Large intestine (tissue), 3 donors: ENCODE data around the gene CEP20. TPM values are rescaled to one million over a fixed set of nuclear protein-coding genes. Genes with fewer than 3 reads are reported as not detected.

Experiments used
- DNase-seq, 2 donors: peaks; one replicate each; pipeline versions ENCODE4 v3.0.0 to v3.0.0-alpha.2; 2013
- H3K27ac ChIP-seq: one replicate; pipeline ENCODE4 v1.5.1; 2013; ENCODE audit warnings: low read length
- H3K27me3 ChIP-seq: 2 replicates; pipeline ENCODE4 v1.6.1; 2013; ENCODE audit warnings: low read length; ENCODE audit not compliant: control insufficient read depth, insufficient read depth
- H3K36me3 ChIP-seq: 2 replicates; pipeline ENCODE4 v1.6.1; 2013; ENCODE audit warnings: low read length; ENCODE audit not compliant: control insufficient read depth, insufficient read depth
- H3K4me1 ChIP-seq: one replicate; pipeline ENCODE4 v1.6.1; 2013; ENCODE audit warnings: low read length; ENCODE audit not compliant: control insufficient read depth, insufficient read depth
- H3K4me3 ChIP-seq: one replicate; pipeline ENCODE4 v1.5.1; 2013; ENCODE audit warnings: low read length
- H3K9me3 ChIP-seq: one replicate; pipeline ENCODE4 v1.6.1; 2013; ENCODE audit warnings: mild to moderate bottlenecking, low read depth, low read length, moderate library complexity; ENCODE audit not compliant: control insufficient read depth
- WGBS: methylation state at CpG from one replicate; pipeline ENCODE4 v1.1.5; 2013; ENCODE audit warnings: low lambda C conversion rate; ENCODE audit not compliant: insufficient coverage; 5-methylcytosine and 5-hydroxymethylcytosine counted together
- polyA plus RNA-seq: library from polyadenylated mRNA; unstranded; fragments of 120-200 nt; gene quantifications from one replicate; pipeline ENCODE4 v1.2.1, GENCODE V29; 2013

CEP20 gene
- polyA plus RNA-seq, 1 donor, result 26.7 TPM

- H3K36me3 ChIP-seq, result no peaks in the 10 kb centered on the region
- no peaks in the 10 kb centered on the region for H3K4me1 ChIP-seq
- 100% methylated on average over 2 of the region's 7 CpGs for WGBS
- no peaks in the 10 kb centered on the region for H3K27me3 ChIP-seq
- no peak overlapping the region for H3K4me3 ChIP-seq
- no peak for DNase-seq
- no peaks in the 10 kb centered on the region for H3K9me3 ChIP-seq
- no peak overlapping the region for H3K27ac ChIP-seq
Measured at GRCh38 chr16:15820837-15821236, 67.6 kb downstream of the CEP20 start.

GRCh38 chr16:15819046-15819445 lies 69.4 kb downstream of the CEP20 start:
- peaks cover 3% of the 10 kb centered on the region for H3K27me3 ChIP-seq
- no peaks in the 10 kb centered on the region for H3K9me3 ChIP-seq
- H3K4me1 ChIP-seq, result no peaks in the 10 kb centered on the region
- no CpG with 5 or more reads among the region's 2 CpGs for WGBS
- H3K4me3 ChIP-seq, result no peak overlapping the region
- H3K36me3 ChIP-seq, result no peaks in the 10 kb centered on the region
- no peak overlapping the region for H3K27ac ChIP-seq
- DNase-seq, result no peak

- H3K9me3 ChIP-seq, result no peaks in the 10 kb centered on the region
- no peaks in the 10 kb centered on the region for H3K4me1 ChIP-seq
- H3K27me3 ChIP-seq, result peaks cover 3% of the 10 kb centered on the region
- H3K27ac ChIP-seq, result no peak overlapping the region
- no peak overlapping the region for H3K4me3 ChIP-seq
- no peaks in the 10 kb centered on the region for H3K36me3 ChIP-seq
- 100% methylated on average over 1 of the region's 2 CpGs for WGBS
- DNase-seq, result no peak
Measured at GRCh38 chr16:15817446-15817845, 71.0 kb downstream of the CEP20 start.

- Histone ChIP-seq H3K4me3 (no peak overlapping the region), H3K9me3 (no peaks in the 10 kb centered on the region), H3K27ac (no peak overlapping the region), H3K36me3 (no peaks in the 10 kb centered on the region), H3K27me3 (peaks cover 9% of the 10 kb centered on the region), H3K4me1 (no peaks in the 10 kb centered on the region)
- no peak for DNase-seq
Measured at GRCh38 chr16:15816228-15816627, 72.2 kb downstream of the CEP20 start.

Other genes with a start within 250 kb of the CEP20 start
- 41.6 TPM for gene MARF1, start 245.4 kb downstream of the CEP20 start, polyA plus RNA-seq
- 25.9 TPM for gene NDE1, start 238.4 kb downstream of the CEP20 start, polyA plus RNA-seq
- 401 TPM for gene MYH11, start 31.6 kb downstream of the CEP20 start, polyA plus RNA-seq
- gene ABCC1, start 61.0 kb upstream of the CEP20 start, polyA plus RNA-seq, result 10.6 TPM